Natural killer cell (primary cell): ENCODE results near the gene HS3ST2. TPM values are rescaled to one million over a fixed set of nuclear protein-coding genes. Genes with fewer than 3 reads are reported as not detected.
"Not testable (repeated sequence)": the region's sequence is repeated elsewhere in the genome, so short reads cannot be mapped to it uniquely, and the experiment has no call there.

ENCODE experiments used
- ATAC-seq, 3 donors: fragments of 150-1000 bp in 2 of 3; fragments of 200-7000 bp in 1 of 3; cut with Tn5 transposase; 1 replicate in 1 of 3; 2 replicates in 2 of 3; pipeline ENCODE4 v1.10.0; 2021; ENCODE audit warnings: mild to moderate bottlenecking in 2 of 3, moderate library complexity in 2 of 3
- DNase-seq, 2 donors: peaks; one replicate each; pipeline versions ENCODE4 v3.0.0 to v3.0.0-alpha.2; 2013 to 2021; ENCODE audit warnings: mixed read lengths in 1 of 2
- H3K27ac ChIP-seq: one replicate; pipeline ENCODE4 v1.5.1; 2013; ENCODE audit warnings: mild to moderate bottlenecking, low read length
- H3K27me3 ChIP-seq: one replicate; pipeline ENCODE4 v1.6.1; 2013; ENCODE audit warnings: low read length; ENCODE audit not compliant: control insufficient read depth, insufficient read depth
- H3K36me3 ChIP-seq: one replicate; pipeline ENCODE4 v1.6.1; 2013; ENCODE audit warnings: low read length; ENCODE audit not compliant: control insufficient read depth, insufficient read depth
- H3K4me1 ChIP-seq: one replicate; pipeline ENCODE4 v1.6.1; 2013; ENCODE audit warnings: low read length; ENCODE audit not compliant: control insufficient read depth, insufficient read depth
- H3K4me3 ChIP-seq: one replicate; pipeline ENCODE4 v1.5.1; 2013; ENCODE audit warnings: low read length
- H3K9me3 ChIP-seq: one replicate; pipeline ENCODE4 v1.6.1; 2013; ENCODE audit warnings: low read length; ENCODE audit not compliant: control insufficient read depth, insufficient read depth
- H3K27ac Mint-ChIP-seq, 2 donors: one replicate each; pipeline ENCODE4 v1.8.0; 2022; ENCODE audit warnings: mild to moderate bottlenecking in 2 of 2, mixed read lengths in 2 of 2, moderate library complexity in 1 of 2
- H3K27me3 Mint-ChIP-seq, 2 donors: one replicate each; pipeline ENCODE4 v1.8.0; 2022; ENCODE audit warnings: low read depth in 2 of 2, mixed read lengths in 2 of 2
- H3K36me3 Mint-ChIP-seq: one replicate; pipeline ENCODE4 v1.8.0; 2022; ENCODE audit warnings: mixed read lengths
- H3K4me1 Mint-ChIP-seq, 2 donors: one replicate each; pipeline ENCODE4 v1.8.0; 2022; ENCODE audit warnings: mixed read lengths in 2 of 2
- H3K4me3 Mint-ChIP-seq: one replicate; pipeline ENCODE4 v1.8.0; 2022; ENCODE audit warnings: mild to moderate bottlenecking, moderate library complexity, mixed read lengths
- H3K9me3 Mint-ChIP-seq, 2 donors: one replicate each; pipeline ENCODE4 v1.8.0; 2022; ENCODE audit warnings: mixed read lengths in 2 of 2
- CTCF ChIP-seq: fragments of 200-600 bp; IDR thresholded peaks from one replicate; pipeline ENCODE4 v1.8.0; 2022; ENCODE audit warnings: antibody characterized with exemption
- WGBS: methylation state at CpG from one replicate; pipeline ENCODE4 v1.1.7; 2013; ENCODE audit warnings: missing lambda C conversion rate; ENCODE audit not compliant: insufficient coverage; 5-methylcytosine and 5-hydroxymethylcytosine counted together
- intact Hi-C: fragments of 100-400 bp; cut with micrococcal nuclease; formaldehyde crosslinking; loops from one replicate; pipeline ENCODE4 v1.14.2; 2022
- total RNA-seq, 4 donors: library from RNA; stranded (reverse); fragments of 120-200 nt in 1 of 4; gene quantifications; one replicate each; pipeline versions ENCODE4 v1.2.3 to v1.2.4, GENCODE V29; 2013 to 2022

Gene HS3ST2
- total RNA-seq, 3 donors from 2014 or later (not counting 1 experiment from before 2014, with no cell fraction given), result not detected

- Mint-ChIP-seq H3K9me3 (no peaks in the 10 kb centered on the region), H3K27ac (no peak overlapping the region), H3K36me3 (no peaks in the 10 kb centered on the region), H3K27me3 (peaks cover 12 to 22% of the 10 kb centered on the region in 2 donors), H3K4me1 (no peaks in the 10 kb centered on the region), H3K4me3 (no peak overlapping the region)
- 72% methylated on average over 3 of the region's 3 CpGs for WGBS
- H3K27me3 ChIP-seq, result no peaks in the 10 kb centered on the region
- H3K27ac ChIP-seq, result no peak overlapping the region
- H3K36me3 ChIP-seq, result no peaks in the 10 kb centered on the region
- no peaks in the 10 kb centered on the region for H3K9me3 ChIP-seq
- H3K4me1 ChIP-seq, result no peaks in the 10 kb centered on the region
- intact Hi-C loops, result no loop called here
- TF ChIP-seq CTCF, result no peak
- DNase-seq (no peak), ATAC-seq (no peak)
- no peak overlapping the region for H3K4me3 ChIP-seq
Measured at GRCh38 chr16:22838681-22839080, 24.7 kb downstream of the HS3ST2 start.

DNA sequence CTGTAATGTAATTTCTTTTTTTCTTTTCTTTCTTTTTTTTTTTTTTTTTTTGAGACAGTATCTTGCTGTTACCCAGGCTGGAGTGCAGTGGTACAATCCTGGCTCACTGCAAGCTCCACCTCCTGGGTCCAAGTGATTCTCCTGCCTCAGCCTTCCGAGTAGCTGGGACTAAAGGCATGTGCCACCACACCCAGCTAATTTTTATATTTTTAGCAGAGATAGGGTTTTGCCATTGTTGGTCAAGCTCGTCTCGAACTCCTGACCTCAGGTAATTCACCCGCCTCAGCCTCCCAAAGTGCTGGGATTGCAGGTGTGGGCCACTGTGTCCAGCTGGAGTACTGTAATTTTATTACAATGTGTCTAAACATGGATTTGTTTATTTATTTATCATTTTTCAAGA is 28.1 kb downstream of the HS3ST2 start:
- H3K4me3 ChIP-seq, H3K4me1 Mint-ChIP-seq, H3K4me1 ChIP-seq, H3K36me3 Mint-ChIP-seq, H3K4me3 Mint-ChIP-seq, H3K36me3 ChIP-seq, H3K27me3 ChIP-seq, H3K27ac Mint-ChIP-seq, H3K9me3 Mint-ChIP-seq, intact Hi-C loops, DNase-seq, H3K27ac ChIP-seq, H3K9me3 ChIP-seq, ATAC-seq: not testable (repeated sequence)
- WGBS, result 65% methylated on average over 3 of the region's 4 CpGs
- peaks cover 3 to 19% of the 10 kb centered on the region in 2 donors for H3K27me3 Mint-ChIP-seq

GRCh38 chr16:22843122-22843521 is 29.2 kb downstream of the HS3ST2 start:
- H3K4me1 Mint-ChIP-seq, result no peaks in the 10 kb centered on the region
- Histone ChIP-seq H3K4me3 (no peak overlapping the region), H3K27me3 (no peaks in the 10 kb centered on the region), H3K9me3 (no peaks in the 10 kb centered on the region), H3K4me1 (no peaks in the 10 kb centered on the region), H3K36me3 (no peaks in the 10 kb centered on the region), H3K27ac (no peak overlapping the region)
- DNase-seq (no peak), ATAC-seq (no peak)
- 91% methylated on average over 3 of the region's 3 CpGs for WGBS
- H3K4me3 Mint-ChIP-seq, result no peak overlapping the region
- peaks cover 7 to 28% of the 10 kb centered on the region in 2 donors for H3K27me3 Mint-ChIP-seq
- no peak overlapping the region for H3K27ac Mint-ChIP-seq
- H3K36me3 Mint-ChIP-seq, result no peaks in the 10 kb centered on the region
- no peaks in the 10 kb centered on the region for H3K9me3 Mint-ChIP-seq
- intact Hi-C loops, result no loop called here
- TF ChIP-seq CTCF, result no peak

DNA sequence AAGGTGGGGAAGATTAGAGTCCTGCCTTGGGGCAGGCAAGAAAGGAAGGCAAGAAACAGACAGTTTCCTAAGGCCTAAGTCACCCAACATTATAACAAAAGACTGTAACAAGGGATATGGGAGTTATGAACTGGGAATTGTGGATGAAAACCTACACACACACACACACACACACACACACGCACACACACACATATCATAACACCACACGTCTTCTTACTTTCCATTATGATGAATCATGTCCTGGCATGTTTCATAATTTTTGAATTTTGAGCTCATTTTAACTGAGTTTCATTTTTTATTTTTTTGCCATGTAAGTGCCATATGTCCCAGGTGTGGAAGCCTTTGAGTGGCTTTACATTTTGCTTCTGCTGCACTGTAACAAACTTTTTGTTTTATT is 29.9 kb downstream of the HS3ST2 start:
- no peaks in the 10 kb centered on the region for H3K4me1 ChIP-seq
- intact Hi-C loops, result no loop called here
- H3K27me3 ChIP-seq, result no peaks in the 10 kb centered on the region
- no peaks in the 10 kb centered on the region for H3K9me3 ChIP-seq
- Mint-ChIP-seq H3K4me1 (no peaks in the 10 kb centered on the region), H3K36me3 (no peaks in the 10 kb centered on the region), H3K27me3 (peaks cover 12 to 35% of the 10 kb centered on the region in 2 donors), H3K27ac (no peak overlapping the region), H3K9me3 (no peaks in the 10 kb centered on the region), H3K4me3 (no peak overlapping the region)
- DNase-seq (no peak), ATAC-seq (no peak)
- no peak for TF ChIP-seq CTCF
- H3K27ac ChIP-seq, result no peak overlapping the region
- H3K4me3 ChIP-seq, result no peak overlapping the region
- H3K36me3 ChIP-seq, result no peaks in the 10 kb centered on the region
- WGBS, result 94% methylated on average over 2 of the region's 2 CpGs
